ENCODE data around the gene AACS.
"Not testable (repeated sequence)": the region's sequence is repeated elsewhere in the genome, so short reads cannot be mapped to it uniquely, and the experiment has no call there.

Gene AACS

GRCh38 chr12:125137766-125138344, 72.6 kb downstream of the AACS start:
- no peaks in the 10 kb centered on the region for H3K36me3 ChIP-seq (replicated peaks; ENCODE audit: insufficient read depth, low read length)
- H3K79me2 ChIP-seq (ENCODE audit: low read length) = no peaks in the 10 kb centered on the region
- no peaks in the 10 kb centered on the region for H3K9me2 ChIP-seq (replicated peaks; ENCODE audit: insufficient read depth, low read length)
- H3K9ac ChIP-seq (ENCODE audit: low read length) = no peak overlapping the region
- H4K20me1 ChIP-seq (ENCODE audit: insufficient read depth, low read length) = no peaks in the 10 kb centered on the region
- H3K4me2 ChIP-seq (ENCODE audit: low read depth, low read length) = no peak overlapping the region
- H3K27ac ChIP-seq (ENCODE audit: low read length) = no peak overlapping the region
- no peaks in the 10 kb centered on the region for H3K4me1 ChIP-seq (ENCODE audit: low read length)
- H2AFZ ChIP-seq (ENCODE audit: low read length) = no peak overlapping the region
- TF ChIP-seq CTCF (IDR thresholded peaks at IDR 0.05; ENCODE audit: low read length) (no peak), EZH2phosphoT487 (IDR thresholded peaks at IDR 0.05; ENCODE audit: low read length) (no peak), EZH2 (optimal IDR thresholded peaks at IDR 0.05; ENCODE audit: low read depth, low read length) (no peak)
- no peak for DNase-seq
- H3K4me3 ChIP-seq (ENCODE audit: low read length) = no peak overlapping the region
- H3K27me3 ChIP-seq (replicated peaks; ENCODE audit: insufficient read depth, low read length) = no peaks in the 10 kb centered on the region
- no peaks in the 10 kb centered on the region for H3K9me3 ChIP-seq (replicated peaks; ENCODE audit: insufficient read depth, low read length)
- H3F3A ChIP-seq (ENCODE audit: insufficient read depth, low read length) = no peaks in the 10 kb centered on the region

- no peaks in the 10 kb centered on the region for H3K36me3 ChIP-seq (replicated peaks; ENCODE audit: insufficient read depth, low read length)
- no peak overlapping the region for H3K4me3 ChIP-seq (ENCODE audit: low read length)
- no peaks in the 10 kb centered on the region for H3K79me2 ChIP-seq (ENCODE audit: low read length)
- no peak overlapping the region for H3K27ac ChIP-seq (ENCODE audit: low read length)
- H2AFZ ChIP-seq (ENCODE audit: low read length) = no peak overlapping the region
- TF ChIP-seq CTCF (IDR thresholded peaks at IDR 0.05; ENCODE audit: low read length) (no peak), EZH2 (optimal IDR thresholded peaks at IDR 0.05; ENCODE audit: low read depth, low read length) (no peak), EZH2phosphoT487 (IDR thresholded peaks at IDR 0.05; ENCODE audit: low read length) (no peak)
- no peaks in the 10 kb centered on the region for H3K9me3 ChIP-seq (replicated peaks; ENCODE audit: insufficient read depth, low read length)
- H3K9ac ChIP-seq (ENCODE audit: low read length) = no peak overlapping the region
- no peaks in the 10 kb centered on the region for H3K9me2 ChIP-seq (replicated peaks; ENCODE audit: insufficient read depth, low read length)
- no peak for DNase-seq
- no peak overlapping the region for H3K4me2 ChIP-seq (ENCODE audit: low read depth, low read length)
- H4K20me1 ChIP-seq (ENCODE audit: insufficient read depth, low read length) = no peaks in the 10 kb centered on the region
- H3K27me3 ChIP-seq (replicated peaks; ENCODE audit: insufficient read depth, low read length) = no peaks in the 10 kb centered on the region
- no peaks in the 10 kb centered on the region for H3F3A ChIP-seq (ENCODE audit: insufficient read depth, low read length)
- H3K4me1 ChIP-seq (ENCODE audit: low read length) = no peaks in the 10 kb centered on the region
Observed at GRCh38 chr12:125140279-125141209, 75.3 kb downstream of the AACS start.

GRCh38 chr12:125141210-125141573, 76.0 kb downstream of the AACS start:
- H3K9me2 ChIP-seq (replicated peaks; ENCODE audit: insufficient read depth, low read length); H2AFZ ChIP-seq (ENCODE audit: low read length); H3K9me3 ChIP-seq (replicated peaks; ENCODE audit: insufficient read depth, low read length); H3K36me3 ChIP-seq (replicated peaks; ENCODE audit: insufficient read depth, low read length); H3K9ac ChIP-seq (ENCODE audit: low read length); H3K27ac ChIP-seq (ENCODE audit: low read length); H3K27me3 ChIP-seq (replicated peaks; ENCODE audit: insufficient read depth, low read length); H3K79me2 ChIP-seq (ENCODE audit: low read length); H3K4me2 ChIP-seq (ENCODE audit: low read depth, low read length); DNase-seq; H3K4me1 ChIP-seq (ENCODE audit: low read length); H3K4me3 ChIP-seq (ENCODE audit: low read length); H3F3A ChIP-seq (ENCODE audit: insufficient read depth, low read length); H4K20me1 ChIP-seq (ENCODE audit: insufficient read depth, low read length): not testable (repeated sequence)

GRCh38 chr12:125142601-125143000, 77.4 kb downstream of the AACS start:
- no peak for DNase-seq
- no peak overlapping the region for H2AFZ ChIP-seq (ENCODE audit: low read length)
- H3K36me3 ChIP-seq (replicated peaks; ENCODE audit: insufficient read depth, low read length) = no peaks in the 10 kb centered on the region
- H3K9me2 ChIP-seq (replicated peaks; ENCODE audit: insufficient read depth, low read length) = no peaks in the 10 kb centered on the region
- H3K9ac ChIP-seq (ENCODE audit: low read length) = no peak overlapping the region
- H3K27me3 ChIP-seq (replicated peaks; ENCODE audit: insufficient read depth, low read length) = no peaks in the 10 kb centered on the region
- H3K79me2 ChIP-seq (ENCODE audit: low read length) = no peaks in the 10 kb centered on the region
- no peaks in the 10 kb centered on the region for H3K4me1 ChIP-seq (ENCODE audit: low read length)
- H4K20me1 ChIP-seq (ENCODE audit: insufficient read depth, low read length) = no peaks in the 10 kb centered on the region
- TF ChIP-seq EZH2phosphoT487 (IDR thresholded peaks at IDR 0.05; ENCODE audit: low read length) = no peak
- no peak overlapping the region for H3K4me3 ChIP-seq (ENCODE audit: low read length)
- H3F3A ChIP-seq (ENCODE audit: insufficient read depth, low read length) = no peaks in the 10 kb centered on the region
- H3K27ac ChIP-seq (ENCODE audit: low read length) = no peak overlapping the region
- no peaks in the 10 kb centered on the region for H3K9me3 ChIP-seq (replicated peaks; ENCODE audit: insufficient read depth, low read length)
- no peak overlapping the region for H3K4me2 ChIP-seq (ENCODE audit: low read depth, low read length)

All from MM.1S (cell line).